Measurements from ENCODE around the gene H6PD.
A peak's percentile ranks its signal among the peaks of the same experiment; 100 is the strongest.
"Not testable (repeated sequence)": the region's sequence is repeated elsewhere in the genome, so short reads cannot be mapped to it uniquely, and the experiment has no call there.

Gene H6PD

GRCh38 chr1:9280015-9280860 lies 45.7 kb downstream of the H6PD start:
- no peak for DNase-seq

DNA sequence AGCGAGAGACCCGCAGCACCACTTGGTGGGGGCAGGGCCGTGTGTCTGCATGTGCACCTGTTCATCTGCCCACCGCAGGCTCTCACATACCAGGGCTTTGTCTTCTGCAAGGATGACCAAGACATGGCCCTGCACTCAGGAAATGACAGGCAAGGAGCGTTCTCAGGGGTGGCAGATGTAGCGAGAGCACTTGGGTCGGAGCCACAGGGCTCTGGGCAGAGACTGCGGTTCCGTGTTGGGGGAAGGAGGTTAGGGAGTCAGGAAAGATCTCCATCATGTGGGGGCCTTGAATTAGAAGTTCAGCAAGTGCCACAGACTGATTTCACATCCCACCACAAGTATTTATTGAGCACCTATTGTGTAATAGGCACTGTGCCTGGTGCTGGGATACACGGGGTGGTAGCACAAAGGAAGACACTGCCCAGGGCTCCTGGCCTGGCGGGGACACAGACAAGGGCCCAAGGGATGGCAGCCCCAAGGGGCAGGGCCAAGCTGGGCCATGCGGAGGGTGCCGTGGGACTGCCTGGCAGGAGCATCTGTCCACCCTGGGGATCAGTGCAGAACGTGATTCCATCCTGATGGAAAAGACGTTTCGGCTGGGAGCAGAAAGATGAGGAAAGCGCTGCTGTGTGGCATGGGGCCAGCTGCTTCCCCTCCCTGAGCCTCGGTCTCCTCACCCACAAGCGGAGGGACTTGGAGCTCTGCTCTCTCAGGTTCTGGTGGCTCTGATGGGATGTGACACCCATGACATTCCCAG lies 46.7 kb downstream of the H6PD start:
- DNase-seq: no peak

DNA sequence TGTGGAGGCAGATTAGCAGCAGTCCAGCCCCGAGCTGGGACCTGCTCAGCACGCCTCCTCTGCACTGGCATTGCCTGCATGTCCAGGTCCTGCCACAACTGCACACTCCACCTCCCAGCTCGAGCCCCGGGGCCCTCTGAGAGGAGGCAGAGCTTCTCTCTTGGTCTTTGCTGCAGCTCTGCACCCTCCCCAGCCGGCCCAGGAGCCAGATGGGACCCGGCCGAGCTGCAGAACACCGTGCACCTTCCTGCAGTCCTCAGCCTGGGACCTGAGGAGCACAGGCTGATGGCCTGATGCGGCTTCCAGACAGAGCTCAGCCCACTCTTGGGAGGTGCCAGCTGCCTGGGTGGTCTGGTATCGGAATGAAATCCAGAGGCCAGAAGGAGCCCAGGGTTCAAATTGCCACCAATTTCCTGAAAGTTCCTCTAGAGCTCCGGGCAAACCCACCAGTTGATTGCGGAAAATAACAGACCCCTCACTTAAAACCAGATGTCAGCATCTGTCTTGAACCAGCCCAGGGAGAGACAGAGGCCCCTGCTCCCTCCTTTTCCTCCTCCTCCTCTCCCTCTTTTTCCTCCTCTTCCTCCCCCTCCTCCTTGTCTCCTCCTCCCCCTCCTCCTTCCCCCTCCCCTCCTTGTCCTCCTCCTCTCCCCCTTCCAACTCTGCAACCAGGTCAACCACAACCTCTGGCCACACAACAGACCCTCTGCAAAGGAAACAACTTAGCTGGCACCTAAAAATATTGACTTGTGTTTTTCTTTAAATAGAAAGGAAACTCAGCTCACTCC lies 47.5 kb downstream of the H6PD start:
- DNase-seq: no peak

DNA sequence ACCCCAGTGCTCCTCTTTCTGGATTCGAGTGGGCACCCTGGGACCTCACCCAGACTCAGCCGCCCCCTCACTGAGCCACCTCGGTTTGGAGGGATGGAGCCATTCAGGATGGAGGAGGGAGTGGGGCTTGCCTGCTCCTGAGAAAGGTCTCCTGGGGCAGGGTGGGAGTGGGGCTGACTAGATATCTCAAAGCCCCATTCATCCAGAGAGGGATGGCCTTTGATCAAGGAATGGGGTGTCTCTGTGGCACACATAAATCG lies 48.1 kb downstream of the H6PD start:
- DNase-seq: no peak

- DNase-seq: no peak
These were observed 49.5 kb downstream of the H6PD start for GRCh38 chr1:9284061-9284460.

DNA sequence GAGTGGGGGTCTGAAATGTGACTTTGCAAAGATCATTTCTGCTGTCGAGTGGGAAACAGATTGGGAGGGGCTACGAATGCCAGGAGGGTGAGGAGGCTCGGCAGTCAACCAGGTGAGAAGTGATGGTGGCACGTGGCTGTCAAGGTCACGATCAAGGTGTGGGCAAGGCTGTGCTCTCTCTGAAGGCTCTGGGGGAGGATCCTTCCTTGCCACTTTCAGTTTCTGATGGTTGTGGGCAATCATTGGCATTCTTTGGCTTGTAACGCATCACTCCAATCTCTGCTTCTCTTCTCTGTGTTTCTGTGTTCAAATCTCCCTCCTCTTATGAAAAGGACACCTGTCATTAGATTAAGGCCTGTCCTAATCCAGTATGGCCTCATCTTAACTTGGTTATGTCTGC lies 52.0 kb downstream of the H6PD start:
- DNase-seq: no peak

- DNase-seq: peak; percentile 29
These were observed 54.5 kb downstream of the H6PD start for GRCh38 chr1:9289090-9289534.

DNA sequence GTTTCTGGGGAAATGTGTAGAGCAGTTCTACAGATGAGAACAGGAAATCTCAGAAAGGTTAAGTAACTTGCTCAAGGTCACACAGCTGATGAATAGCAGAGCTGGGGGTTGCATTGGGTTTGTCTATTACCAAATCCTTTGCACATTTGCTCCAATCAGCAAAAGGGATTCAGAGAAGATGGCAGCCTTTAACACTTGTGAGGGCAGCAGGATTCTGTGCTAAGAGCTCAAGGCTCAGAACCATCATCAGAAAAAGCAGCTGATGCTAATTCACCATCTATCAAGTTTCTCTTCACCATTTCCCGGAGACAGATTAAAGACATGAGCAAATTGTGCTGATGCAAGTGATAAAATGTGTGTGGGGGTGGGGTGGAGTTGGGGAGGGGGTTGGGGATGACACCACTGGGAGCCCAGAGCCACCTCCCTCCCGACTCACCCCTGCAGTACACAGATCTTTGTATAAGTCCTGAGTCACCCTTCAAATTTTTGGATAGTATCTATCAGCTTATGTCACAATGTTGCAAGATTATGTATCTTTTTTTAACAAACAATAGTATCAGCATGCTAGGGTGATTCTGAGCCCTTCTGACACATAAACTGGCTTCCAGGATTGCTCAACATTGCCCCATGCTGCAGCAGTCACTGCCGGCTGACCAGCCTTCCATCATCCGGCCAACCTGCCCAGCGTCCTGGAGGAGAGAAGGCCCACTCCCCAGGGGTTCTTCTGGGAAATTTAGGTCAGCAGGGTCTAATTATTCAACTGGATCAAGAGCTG lies 55.3 kb downstream of the H6PD start:
- no peak for DNase-seq

- DNase-seq: no peak
These were observed 57.4 kb downstream of the H6PD start for GRCh38 chr1:9291914-9292360.

GRCh38 chr1:9292361-9293240 lies 58.0 kb downstream of the H6PD start, which contains the start of gene SPSB1:
Gene SPSB1, plus strand, starts transcription at chr1:9292894. Its CDS starts 62,998 bp downstream, at chr1:9355892.
- peak; percentile 81 for DNase-seq

GRCh38 chr1:9293241-9293532 lies 58.6 kb downstream of the H6PD start:
- DNase-seq: no peak

- DNase-seq: no peak
These were observed 59.2 kb downstream of the H6PD start for GRCh38 chr1:9293533-9294404.

DNA sequence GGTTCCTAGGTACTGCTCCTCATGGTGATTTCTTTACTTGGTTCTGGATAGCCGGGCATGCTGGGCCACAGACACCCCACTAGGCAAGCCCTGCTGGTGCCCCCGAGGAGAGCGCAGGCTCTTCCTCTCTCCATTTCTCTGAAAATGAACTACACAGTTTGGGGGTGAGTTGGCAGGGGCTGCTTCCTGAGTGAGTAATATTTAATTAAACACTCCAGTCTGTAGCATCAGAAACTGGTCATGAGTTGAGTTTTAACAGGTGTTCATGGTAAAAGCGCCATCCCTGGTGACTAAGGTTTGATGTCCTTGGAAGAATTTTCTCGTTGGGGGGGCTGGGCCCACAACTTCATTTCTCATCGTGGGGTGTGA lies 59.8 kb downstream of the H6PD start:
- DNase-seq: no peak

DNA sequence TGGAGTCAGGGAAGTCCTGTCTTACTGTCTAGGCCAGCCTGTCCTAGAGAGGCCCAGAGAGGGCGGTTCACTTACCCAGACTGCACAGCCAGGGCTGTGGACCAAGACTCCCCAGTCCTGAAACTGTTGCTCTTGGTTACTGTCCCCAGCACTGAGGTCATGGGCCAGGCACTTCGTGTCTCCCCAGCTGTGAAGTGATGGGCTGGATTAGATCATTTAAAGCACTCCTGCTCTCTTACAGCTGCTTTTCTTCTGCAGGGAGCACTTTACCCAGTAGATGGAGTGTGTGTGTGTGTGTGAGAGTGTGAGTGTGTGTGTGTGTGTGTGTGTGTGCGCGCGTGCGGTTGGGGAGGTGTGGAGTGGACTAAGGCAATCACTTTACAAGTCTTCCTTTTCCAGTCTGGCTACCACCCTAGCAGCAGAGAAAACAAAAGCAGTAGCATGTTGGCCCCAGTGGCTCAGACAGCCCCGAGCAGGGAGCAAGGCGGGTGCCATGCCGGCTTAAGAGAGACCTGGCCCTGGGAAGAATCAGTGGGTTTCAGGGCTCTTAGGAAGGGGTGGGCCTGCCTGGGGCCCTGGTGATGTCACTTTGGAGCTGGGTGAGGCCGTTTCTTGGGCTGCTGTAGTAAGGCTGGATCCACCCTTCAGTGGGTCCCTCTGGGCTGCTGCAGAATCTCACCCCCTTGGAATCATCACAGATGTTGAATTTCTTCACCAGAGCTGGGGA lies 60.5 kb downstream of the H6PD start:
- DNase-seq: peak; percentile 30

GRCh38 chr1:9295884-9296283 lies 61.3 kb downstream of the H6PD start:
- DNase-seq: no peak

GRCh38 chr1:9296850-9297249 lies 62.3 kb downstream of the H6PD start:
- DNase-seq: no peak

DNA sequence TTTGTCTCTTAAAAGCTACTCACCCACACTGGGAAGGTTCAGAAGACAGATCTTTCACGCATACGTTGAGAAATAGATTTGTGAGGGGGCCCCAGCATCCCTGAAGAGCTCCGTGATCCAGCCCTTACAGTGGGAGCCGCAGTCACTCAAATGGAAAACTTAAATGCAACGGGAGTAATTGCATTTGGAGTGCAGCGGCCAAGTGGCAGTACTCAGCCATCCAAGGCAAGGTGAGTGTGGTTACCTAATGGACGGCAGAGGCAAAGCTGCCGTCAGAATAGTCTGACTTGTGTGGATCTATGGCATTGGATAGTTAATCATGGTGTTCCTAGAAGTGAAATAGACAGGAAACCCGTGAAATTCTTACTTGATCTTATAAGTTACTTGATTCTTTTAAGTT lies 63.3 kb downstream of the H6PD start:
- no peak for DNase-seq

- no peak for DNase-seq
These were observed 63.7 kb downstream of the H6PD start for GRCh38 chr1:9298282-9298681.

DNA sequence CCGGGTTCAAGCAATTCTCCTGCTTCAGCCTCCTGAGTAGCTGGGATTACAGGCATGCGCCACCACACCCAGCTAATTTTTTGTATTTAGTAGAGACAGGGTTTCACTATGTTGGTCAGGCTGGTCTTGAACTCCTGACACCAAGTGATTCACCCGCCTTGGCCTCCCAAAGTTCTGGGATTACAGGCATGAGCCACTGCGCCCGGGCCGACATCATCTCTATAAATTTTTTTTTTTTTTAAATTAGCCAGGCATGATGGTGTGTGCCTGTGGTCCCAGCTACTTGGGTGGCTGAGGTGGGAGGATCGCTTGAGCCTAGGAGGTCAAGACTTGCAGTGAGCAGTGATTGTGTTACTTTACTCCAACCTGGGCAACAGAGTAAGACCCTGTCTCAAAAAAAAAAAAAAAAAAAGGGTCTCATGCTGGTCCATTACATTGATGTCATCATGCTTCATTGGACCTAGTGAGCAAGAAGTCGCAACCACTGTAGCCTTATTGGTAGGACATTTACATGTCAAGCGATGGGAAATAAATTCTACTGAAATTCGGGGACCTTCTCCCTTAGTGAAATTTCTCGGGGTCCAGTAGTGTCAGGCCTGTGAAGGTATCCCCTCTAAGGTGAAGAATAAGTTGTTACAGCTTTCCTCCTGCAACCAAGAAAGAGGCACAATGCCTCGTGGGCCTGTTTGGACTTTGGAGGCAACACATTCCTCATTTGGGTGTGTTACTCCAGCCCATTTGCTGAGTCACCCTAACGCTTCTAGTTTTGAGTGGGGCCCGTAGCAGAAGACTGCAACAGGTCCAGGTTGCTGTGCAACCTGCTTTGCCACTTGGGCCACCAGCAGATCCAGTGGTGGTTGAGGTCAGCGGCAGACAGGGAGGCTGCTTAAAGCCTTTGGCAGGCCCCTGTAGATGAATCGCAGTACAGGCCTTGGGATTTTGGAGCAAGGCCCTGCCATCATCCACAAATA lies 65.3 kb downstream of the H6PD start:
- not testable (repeated sequence) for DNase-seq
